ENCODE data around the gene SNAI3.

- TF ChIP-seq CTCF (conservative IDR thresholded peaks at IDR 0.05 in 1 of 2, IDR thresholded peaks at IDR 0.05 in 1 of 2; ENCODE audit: extremely low read depth in 1 of 2, insufficient read depth in 1 of 2, low read depth in 1 of 2, low read length in 2 of 2) (no peak), EZH2 (IDR thresholded peaks at IDR 0.05; ENCODE audit: borderline replicate concordance, low read length) (no peak)
These were observed 34.9 kb upstream of the SNAI3 start for GRCh38 chr16:88721236-88721635.
